ENCODE measurements around the gene DDX46.
"Not testable (repeated sequence)": the region's sequence is repeated elsewhere in the genome, so short reads cannot be mapped to it uniquely, and the experiment has no call there.

The DDX46 gene

DNA sequence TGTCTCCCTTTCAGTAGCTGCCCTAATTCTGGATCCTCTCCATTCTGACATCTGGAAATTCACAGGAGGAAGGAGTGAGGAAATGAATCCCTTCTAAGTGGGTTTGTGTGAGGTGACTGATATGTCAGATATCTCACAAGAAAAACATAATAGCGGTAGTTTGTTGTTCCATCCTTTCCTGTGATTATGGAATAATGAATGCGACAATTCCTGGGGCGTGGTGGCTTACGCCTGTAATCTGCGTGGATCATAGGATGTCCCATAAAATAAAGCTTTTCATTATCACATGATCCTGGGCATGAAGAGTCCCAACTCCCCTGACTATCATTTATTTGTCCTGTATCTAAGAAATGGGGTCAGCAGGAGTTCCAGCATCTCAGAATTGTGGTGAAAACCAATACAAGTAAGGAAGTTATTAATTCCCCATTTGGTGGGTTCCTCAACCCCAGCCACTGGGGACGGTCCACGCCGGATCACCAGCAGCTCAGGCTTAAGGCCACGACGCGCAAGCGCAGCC, 86.8 kb downstream of the DDX46 start:
- no peak for DNase-seq

DNA sequence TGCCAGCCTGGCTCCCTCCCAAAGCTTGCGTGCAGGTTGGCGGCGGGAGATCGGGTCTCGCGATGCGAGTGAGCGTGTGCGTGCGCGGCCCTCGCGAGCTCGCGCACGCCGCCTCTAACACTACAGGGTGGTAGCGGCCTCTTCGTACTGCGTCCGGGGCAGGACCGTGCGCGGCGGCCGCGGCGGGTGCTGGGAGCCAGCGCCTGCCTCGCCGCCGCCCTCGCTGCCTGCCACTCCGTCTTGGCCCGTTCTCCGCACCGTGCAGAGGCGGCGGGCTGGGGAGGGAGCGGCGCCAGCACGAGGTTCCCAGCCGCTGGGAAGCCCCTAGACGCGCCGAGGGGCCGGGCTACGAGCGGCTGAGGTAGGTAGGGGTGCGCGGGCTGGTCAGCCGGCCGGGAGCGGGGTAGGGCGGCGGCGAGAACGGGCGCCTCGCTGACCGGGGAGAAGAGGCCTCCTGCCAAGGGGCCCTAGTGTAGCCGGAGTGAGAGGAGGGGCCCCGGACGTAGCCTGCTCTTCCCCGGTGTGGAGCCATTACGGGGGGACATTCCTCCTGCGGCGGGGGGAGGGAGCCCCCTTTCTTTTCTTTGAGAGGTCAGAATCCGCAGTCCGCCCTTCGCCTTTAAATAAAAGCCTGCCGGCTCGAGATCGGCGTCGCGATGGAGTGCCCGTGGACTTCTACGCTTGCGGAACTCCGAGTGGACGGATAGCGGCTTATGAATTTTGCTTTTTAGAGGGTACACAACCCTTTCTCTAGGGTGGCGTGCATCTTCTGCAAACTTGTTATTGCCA, 87.5 kb downstream of the DDX46 start, which contains the start of gene C5orf24:
Gene C5orf24, plus strand, starts transcription at position 117 of the 789 bp plus-strand sequence. CDS start 8,933 bp downstream, outside the sequence.
- peak; percentile 89 to 93 for DNase-seq

DNA sequence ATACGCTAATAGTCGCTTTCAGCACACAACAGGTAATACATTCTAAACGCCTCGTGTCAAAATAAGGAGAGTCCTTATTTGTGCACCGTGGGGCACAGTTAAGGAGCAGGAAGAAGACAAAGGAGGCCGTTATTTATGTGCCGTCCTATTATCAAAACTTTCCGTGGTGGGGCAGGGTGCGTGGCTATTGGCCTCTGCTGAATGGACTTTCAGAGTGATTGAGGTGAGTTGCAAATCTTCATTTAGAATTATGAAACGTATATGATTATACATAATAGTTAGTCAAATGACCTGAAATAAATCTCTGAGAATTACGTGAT, 88.0 kb downstream of the DDX46 start:
- no peak for DNase-seq

- not testable (repeated sequence) for DNase-seq
Measured at GRCh38 chr5:134849434-134849933, 90.9 kb downstream of the DDX46 start.

DNA sequence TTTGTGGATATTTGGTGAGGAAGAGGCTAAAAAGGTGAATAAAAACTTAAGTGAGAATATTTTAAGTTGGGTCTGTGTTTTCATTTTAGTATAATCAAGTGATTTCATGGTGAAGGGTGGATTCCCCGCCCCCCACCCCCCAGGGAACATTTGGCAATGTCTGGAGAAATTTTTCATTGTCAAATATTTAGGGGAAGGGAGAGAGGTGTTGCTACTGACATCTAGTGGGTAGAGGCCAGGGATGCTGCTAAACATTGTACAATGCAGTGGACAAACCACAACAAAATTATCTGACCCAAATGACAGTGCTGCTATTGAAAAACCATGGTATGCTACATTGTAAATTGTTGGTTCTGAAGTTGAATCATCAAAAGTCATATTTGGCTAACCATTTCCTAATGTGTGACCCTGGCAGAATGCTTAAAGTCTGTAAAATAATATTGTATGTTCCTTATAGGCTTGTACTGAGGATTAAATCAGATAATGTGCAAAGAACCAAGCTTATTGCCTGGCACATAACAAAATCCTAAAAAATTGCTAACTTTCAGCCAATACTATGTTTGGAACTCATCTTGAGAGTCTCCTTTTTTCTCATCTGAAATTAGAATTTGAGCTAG, 92.8 kb downstream of the DDX46 start:
- peak in 1 of 2 experiments; percentile 5 for DNase-seq

DNA sequence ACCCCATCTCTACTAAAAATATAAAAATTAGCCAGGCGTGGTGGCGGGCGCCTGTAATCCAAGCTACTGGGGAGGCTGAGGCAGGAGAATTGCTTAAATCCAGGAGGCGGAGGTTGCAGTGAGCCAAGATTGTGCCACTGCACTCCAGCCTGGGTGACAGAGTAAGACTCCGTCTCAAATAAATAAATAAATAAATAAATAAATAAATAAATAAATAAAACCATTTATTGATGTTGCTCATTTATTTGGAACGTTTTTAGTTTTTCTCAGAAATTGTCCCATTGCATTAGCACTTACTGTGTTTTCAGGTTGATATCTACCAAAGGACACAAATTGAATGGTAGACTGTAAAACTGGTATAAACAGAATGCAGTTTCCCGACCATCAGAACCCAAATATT, 97.9 kb downstream of the DDX46 start:
- not testable (repeated sequence) for DNase-seq

GRCh38 chr5:134857401-134857800, 98.8 kb downstream of the DDX46 start:
- DNase-seq = no peak

DNA sequence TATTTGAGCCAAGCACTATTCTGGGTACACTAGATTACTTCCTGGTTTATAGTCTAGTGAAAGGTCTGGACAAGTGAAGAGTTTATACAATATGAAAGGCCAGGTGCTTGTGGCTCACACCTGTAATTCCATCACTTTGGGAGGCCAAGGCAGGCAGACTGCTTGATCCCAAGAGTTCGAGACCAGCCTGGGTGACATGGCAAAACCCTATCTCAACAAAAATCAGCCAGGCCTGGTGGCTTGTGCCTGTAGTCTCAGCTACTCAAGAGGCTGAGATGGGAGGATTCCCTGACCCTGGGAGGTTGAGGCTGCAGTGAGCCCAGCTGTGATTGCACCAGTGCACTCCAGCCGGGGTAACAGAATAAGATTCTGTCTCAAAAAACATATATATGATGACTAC, 106.1 kb downstream of the DDX46 start:
- no peak for DNase-seq

DNA sequence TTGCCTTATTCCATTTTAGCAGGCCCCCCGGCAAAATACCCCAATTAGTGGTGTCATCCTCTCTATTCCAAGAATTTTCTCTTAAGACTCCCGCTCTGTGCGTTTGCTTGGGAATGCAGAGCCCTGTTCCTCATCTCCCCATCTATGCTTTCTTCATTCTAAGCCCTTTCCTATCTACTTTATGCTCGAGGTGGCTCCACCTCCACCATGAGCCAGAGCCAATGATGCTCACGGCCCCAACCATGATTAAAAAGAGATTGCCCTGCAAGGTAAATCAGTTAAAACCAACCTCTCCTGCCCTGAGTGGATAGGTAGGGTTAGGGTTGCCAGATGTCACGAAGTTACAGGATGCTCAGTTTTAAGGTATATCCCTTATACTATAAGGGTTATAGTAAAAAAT, 114.9 kb downstream of the DDX46 start:
- DNase-seq = no peak

DNA sequence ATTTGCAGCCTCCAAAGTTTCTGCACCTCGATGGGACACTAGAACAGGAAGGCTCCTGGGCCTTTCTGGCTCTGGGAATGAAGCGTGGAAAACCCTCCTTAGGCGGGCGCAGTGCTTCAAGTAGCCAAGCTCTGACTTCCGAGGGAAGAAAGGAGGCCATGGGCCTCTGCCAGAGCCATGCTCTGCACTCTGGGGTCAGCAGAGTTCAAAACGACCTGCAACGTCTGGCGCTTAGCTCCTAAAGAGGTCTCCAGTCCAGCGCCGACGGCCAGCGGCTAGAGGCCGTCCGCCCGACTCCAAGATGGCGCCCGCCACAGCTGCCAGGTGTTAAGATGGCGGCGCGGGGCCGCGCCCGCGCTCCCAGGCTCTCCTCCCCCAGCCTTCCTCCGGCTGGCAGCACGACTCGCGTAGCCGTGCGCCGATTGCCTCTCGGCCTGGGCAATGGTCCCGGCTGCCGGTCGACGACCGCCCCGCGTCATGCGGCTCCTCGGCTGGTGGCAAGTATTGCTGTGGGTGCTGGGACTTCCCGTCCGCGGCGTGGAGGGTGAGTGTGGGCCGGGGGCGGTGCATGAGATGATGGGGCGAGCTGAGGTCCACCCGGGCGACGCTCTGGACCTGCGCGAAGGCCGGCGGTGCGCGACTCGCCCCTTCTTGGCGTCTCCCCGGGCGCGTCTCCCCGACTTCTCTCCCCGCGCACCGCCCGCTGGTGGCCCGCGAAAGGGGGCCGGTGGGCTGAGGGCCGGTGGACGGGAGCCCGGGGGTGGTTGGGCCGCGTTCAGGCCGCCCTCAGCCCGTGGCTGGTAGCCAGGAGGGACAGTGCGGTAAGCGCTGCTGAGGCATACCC, 115.6 kb downstream of the DDX46 start, which contains the start of gene TXNDC15:
Gene TXNDC15, plus strand, starts transcription at position 385 of the 844 bp plus-strand sequence. Its CDS starts 57 bp downstream, at position 442.
- DNase-seq = peak; percentile 55 to 82

- DNase-seq = peak in 1 of 2 experiments; percentile 17
Measured at GRCh38 chr5:134874831-134875655, 116.5 kb downstream of the DDX46 start.

GRCh38 chr5:134877159-134877558, 118.6 kb downstream of the DDX46 start:
- DNase-seq = no peak

DNA sequence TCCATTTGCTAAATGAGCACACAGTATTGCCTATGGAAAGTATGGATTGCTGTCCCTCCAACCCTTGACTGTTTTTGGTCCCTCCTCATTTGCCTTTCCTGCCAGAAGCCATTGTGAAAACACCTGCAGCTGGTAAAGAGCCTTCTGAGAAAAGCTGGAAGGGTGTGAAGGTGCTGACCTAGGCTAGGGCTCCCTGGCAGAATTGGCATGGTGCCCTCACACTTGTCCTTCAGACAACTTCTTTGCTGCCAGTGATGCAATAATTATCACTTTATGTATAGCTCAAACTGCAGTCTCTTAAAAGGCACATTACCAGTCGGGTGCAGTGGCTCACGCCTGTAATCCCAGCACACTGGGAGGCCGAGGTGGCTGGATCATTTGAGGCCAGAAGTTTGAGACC, 119.8 kb downstream of the DDX46 start:
- DNase-seq = no peak

DNA sequence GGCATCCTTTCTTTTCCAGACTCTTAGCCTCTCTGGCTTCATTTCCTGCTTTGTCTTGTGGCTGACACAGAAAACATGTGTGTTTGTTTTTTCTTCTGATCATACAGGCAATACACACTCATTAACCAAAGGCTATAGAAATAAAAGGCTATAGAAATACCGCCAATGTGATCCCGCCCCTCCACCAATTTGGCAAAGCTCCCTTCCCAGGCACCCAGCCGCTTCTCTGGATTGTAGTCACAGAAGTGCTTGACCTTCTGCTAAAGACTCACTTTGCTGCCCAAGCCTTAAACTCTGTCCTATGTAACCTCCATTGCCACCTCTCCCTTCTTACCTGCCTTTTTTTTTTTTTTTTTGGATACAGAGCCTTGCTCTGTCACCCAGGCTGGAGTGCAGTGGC, 120.9 kb downstream of the DDX46 start:
- DNase-seq = peak in 1 of 2 experiments; percentile 50

Data from NCI-H2081 (cell line).